Vagina (tissue), 2 donors: Measurements from ENCODE around the gene KRT17.

Experiments
- POLR2A ChIP-seq, 2 donors: fragments of 450-650 bp; IDR thresholded peaks; one replicate each; pipeline ENCODE4 v1.6.1; 2017; ENCODE audit warnings: antibody characterized with exemption in 2 of 2, mild to moderate bottlenecking in 2 of 2, moderate library complexity in 2 of 2
- TF ChIP-seq, protein P1 (sequence below), 3 experiments: fragments of 450-650 bp in 2 of 3; fragments of 200-600 bp in 1 of 3; sonication (generic) in 1 of 3; IDR thresholded peaks; one replicate each; pipeline ENCODE4 v1.5.1; 2017 to 2019; ENCODE audit warnings: antibody characterized with exemption in 3 of 3, mild to moderate bottlenecking in 2 of 3, moderate library complexity in 2 of 3

DNA sequence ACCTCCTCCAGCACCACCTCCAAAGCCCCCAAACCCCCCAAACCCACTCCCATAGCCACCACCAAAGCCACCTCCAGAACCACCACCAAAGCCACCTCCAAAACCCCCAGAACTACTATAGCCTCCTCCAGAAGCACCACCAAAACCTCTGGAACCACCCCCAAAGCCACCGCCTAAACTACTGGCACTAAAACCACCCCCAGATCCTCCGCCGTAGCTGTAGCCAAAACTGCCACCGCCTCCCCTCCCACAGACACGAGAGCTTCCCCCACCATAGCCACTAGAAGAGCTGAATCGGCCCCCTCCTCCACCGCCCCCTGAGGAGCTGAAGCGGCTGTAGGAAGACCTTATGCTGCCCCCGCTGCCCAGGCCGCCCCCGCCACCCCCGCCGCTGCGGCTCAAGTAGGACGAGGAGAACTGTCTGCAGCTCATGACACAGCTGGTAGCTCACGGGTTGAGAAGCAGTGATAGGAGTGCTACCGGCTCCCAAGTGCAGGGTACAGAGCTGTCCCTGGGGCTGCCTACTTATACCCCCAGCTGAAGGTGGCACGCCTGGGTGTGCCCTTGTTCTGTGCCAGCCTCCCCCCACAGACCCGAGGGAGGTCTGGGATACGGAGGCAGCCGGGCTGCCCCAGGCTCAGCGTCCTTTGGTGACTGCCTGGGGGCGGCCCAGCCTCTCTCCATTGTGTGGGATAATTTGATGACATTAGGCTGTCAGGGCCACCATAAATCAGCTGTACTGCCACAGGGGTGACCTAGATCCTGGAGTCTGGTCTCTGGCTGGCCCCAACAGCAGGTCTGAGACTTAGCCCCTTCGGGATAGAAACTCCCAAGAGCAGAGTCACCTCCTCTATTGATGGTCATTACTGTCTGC lies 52.6 kb downstream of the KRT17 start, which contains the start of gene KRT9:
- TF ChIP-seq, protein P1, sequence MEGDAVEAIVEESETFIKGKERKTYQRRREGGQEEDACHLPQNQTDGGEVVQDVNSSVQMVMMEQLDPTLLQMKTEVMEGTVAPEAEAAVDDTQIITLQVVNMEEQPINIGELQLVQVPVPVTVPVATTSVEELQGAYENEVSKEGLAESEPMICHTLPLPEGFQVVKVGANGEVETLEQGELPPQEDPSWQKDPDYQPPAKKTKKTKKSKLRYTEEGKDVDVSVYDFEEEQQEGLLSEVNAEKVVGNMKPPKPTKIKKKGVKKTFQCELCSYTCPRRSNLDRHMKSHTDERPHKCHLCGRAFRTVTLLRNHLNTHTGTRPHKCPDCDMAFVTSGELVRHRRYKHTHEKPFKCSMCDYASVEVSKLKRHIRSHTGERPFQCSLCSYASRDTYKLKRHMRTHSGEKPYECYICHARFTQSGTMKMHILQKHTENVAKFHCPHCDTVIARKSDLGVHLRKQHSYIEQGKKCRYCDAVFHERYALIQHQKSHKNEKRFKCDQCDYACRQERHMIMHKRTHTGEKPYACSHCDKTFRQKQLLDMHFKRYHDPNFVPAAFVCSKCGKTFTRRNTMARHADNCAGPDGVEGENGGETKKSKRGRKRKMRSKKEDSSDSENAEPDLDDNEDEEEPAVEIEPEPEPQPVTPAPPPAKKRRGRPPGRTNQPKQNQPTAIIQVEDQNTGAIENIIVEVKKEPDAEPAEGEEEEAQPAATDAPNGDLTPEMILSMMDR (IDR thresholded peaks at IDR 0.05), result no peak
- no peak for TF ChIP-seq POLR2A (IDR thresholded peaks at IDR 0.05)
